ENCODE data around the gene IQSEC1.

IQSEC1 gene

GRCh38 chr3:13106308-13107001, 33.2 kb upstream of the IQSEC1 start:
- DNase-seq, result no peak

GRCh38 chr3:13105896-13106250, 32.6 kb upstream of the IQSEC1 start:
- no peak for DNase-seq

- no peak for DNase-seq
Measured at GRCh38 chr3:13105181-13105895, 32.1 kb upstream of the IQSEC1 start.

- DNase-seq, result no peak
Measured at GRCh38 chr3:13104511-13104910, 31.3 kb upstream of the IQSEC1 start.

DNA sequence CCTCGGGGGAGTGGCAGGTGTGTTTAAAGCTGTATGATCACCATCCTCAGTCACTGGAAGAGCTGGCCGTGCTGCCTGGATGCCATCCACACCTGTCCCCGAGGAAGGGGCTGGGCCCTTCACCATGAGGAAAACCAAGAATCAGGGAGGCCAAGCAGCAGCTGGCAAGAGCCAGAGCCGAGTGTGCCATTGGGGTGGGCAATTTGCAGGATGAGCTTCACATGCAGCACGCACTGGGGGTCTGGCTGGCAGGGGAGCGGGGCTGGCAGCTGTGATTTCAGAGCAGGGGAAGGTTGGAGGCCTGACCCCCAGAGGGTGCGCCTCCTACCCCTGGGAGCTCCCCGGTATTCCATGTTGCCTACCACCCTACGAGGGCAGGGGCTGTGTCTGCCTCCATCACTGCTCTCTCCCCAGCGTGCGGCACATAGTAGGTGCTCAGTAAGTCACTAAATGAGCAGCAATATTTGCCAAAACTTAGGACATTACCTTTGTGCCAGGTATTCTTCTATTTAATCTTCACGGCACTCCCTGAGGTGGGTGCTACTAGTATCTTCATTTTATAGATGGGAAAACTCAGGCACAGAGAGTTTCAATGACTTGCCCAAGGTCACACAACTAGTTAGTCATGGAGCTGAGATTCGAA, 30.3 kb upstream of the IQSEC1 start:
- no peak for DNase-seq

- no peak for DNase-seq
Measured at GRCh38 chr3:13102386-13103345, 29.4 kb upstream of the IQSEC1 start.

DNA sequence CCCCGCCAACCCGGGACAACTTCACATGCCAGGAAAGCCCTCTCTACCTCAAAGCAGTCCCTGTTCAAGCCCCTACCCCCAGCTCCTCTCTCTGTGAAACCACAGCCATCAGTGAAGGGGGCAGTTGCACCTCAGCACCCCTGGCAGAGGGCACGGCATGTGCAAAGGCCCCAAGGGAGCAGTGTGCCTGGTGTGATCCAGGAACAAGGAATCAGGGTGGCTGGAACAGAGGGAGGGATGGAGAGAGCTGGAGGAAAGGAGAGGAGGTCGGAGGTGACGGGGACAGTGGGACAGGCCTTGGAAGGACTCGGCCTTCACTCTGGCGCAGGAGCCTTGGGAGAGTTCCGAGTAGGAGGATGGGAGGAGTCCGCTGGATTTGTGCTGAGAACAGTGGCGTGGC, 26.5 kb upstream of the IQSEC1 start:
- no peak for DNase-seq

- no peak for DNase-seq
Measured at GRCh38 chr3:13098192-13098988, 25.2 kb upstream of the IQSEC1 start.

- no peak for DNase-seq
Measured at GRCh38 chr3:13096356-13096755, 23.1 kb upstream of the IQSEC1 start.

DNA sequence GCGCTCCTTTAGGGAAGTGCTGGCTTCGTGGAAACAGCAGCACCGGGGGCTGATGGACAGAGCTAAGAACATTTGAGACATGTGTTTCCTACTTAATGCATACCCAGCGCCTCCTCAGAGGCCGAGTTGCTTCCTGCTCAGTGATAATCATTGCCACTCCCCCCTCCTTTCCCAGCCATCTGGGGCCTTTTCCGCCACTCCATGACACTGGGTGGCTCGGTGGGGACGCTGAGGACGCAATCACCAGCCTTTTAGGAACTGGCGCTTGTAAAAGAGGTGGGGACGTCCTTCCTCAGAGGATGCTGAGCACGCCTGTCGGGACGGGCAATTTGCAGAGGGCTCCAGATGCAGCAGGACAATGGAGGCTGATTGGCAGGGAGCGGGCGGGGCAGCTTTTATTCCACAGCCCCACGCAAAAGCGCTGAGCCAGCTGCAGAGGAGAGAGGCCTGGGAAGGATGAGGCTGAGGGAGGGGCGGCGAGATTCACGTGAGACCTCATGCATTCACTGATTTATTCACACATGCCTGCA, 22.2 kb upstream of the IQSEC1 start:
- DNase-seq, result peak; percentile 82

GRCh38 chr3:13093687-13094086, 20.5 kb upstream of the IQSEC1 start:
- no peak for DNase-seq

- DNase-seq, result no peak
Measured at GRCh38 chr3:13092621-13093617, 19.7 kb upstream of the IQSEC1 start.

GRCh38 chr3:13091898-13092611, 18.8 kb upstream of the IQSEC1 start:
- peak; percentile 66 for DNase-seq

GRCh38 chr3:13088028-13089006, 15.1 kb upstream of the IQSEC1 start:
- no peak for DNase-seq

DNA sequence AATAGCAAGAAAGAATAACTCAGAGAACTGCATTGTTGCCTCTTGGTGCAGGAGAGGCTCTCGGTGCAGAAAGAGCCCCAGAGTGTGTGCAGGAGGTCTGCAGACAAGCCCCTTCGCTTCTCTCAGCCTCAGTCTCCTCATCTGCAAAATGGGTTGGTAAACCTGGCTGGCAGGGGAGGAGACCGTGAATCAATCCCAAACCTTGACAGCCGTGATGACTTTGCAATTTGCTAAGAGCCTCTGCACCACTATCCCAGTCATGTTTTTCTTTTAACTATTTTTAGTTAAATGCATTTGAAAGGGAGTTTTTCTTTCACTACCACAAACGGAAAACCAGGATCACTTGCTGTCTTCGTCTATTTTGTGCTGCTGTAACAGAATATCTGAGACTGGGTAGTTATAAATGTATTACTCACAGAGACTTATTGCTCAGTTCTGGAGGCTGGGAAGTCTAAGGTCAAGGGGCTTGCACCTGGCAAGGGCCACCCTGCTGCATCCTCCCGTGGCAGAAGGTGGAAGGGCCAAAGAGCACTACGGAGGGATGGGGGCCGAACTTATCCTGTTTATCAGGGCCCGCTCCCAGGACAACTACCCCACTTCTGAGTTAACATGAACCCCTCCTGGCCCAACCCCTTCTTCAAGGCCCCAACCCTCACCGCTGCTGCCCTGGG, 14.2 kb upstream of the IQSEC1 start:
- DNase-seq, result no peak

DNA sequence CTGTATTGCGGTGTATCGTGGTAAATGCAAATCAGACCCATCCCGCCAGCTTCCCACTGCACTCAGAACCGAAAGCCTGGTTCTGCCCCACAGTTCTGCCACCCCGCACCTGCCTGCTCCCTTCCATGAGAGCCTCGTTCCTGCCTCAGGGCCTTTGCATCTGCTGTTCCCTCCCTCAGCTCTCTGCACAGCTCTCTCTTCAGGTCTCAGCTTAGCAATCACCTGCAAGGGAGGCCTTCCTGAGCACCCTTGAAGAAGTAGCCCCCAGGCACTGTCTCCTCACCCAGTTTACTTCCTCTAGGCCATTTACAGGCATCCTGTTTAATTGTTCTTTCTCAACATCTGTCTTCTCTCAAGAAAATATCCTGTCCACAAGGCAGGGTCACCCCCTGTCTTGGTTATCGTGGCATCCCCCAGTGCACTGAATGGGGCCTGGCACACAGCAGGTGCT, 13.3 kb upstream of the IQSEC1 start:
- DNase-seq, result no peak

GRCh38 chr3:13085846-13086179, 12.6 kb upstream of the IQSEC1 start:
- no peak for DNase-seq
